Measurements from ENCODE around the gene REC114. TPM values are rescaled to one million over a fixed set of nuclear protein-coding genes. Genes with fewer than 3 reads are reported as not detected.
A peak's percentile ranks its signal among the peaks of the same experiment; 100 is the strongest.

The REC114 gene
- total and polyA plus RNA-seq, 9 of the 15 experiments (the other 6 are each of a cell fraction or from before 2014, with no cell fraction given), result 0.07 to 0.24 TPM; not detected in 7

- Histone ChIP-seq H3K79me2 (ENCODE audit: control insufficient read depth, insufficient read depth, low read length) (peaks cover 84% of the 10 kb centered on the region), H4K20me1 (replicated peaks; ENCODE audit: control insufficient read depth, insufficient read depth, low read length) (peaks cover 27% of the 10 kb centered on the region), H3K4me3 (no peak overlapping the region), H3K27ac (ENCODE audit: extremely low read depth, low read depth, low read length) (0 out of 3 replicates have a peak overlapping the region, but pooled peaks have one; percentile 10), H3K9ac (ENCODE audit: insufficient read depth in 1 of 2, low read depth in 2 of 2, low read length in 2 of 2) (no peak overlapping the region), H3K36me3 (ENCODE audit: control insufficient read depth, insufficient read depth, low read length) (no peaks in the 10 kb centered on the region), H3K4me2 (ENCODE audit: insufficient read depth, low read length) (peak overlapping the region; percentile 13; the same call in 1 of the 2 replicates), H3K9me1 (ENCODE audit: control insufficient read depth, insufficient read depth, low read length) (no peaks in the 10 kb centered on the region), H2AFZ (ENCODE audit: low read depth, low read length) (no peak overlapping the region), H3K27me3 (ENCODE audit: control insufficient read depth in 2 of 2, insufficient read depth in 2 of 2, low read length in 2 of 2) (no peaks in the 10 kb centered on the region), H3K9me3 (replicated peaks; ENCODE audit: control insufficient read depth, insufficient read depth, low read depth, low read length) (no peaks in the 10 kb centered on the region), H3K4me1 (replicated peaks in 1 of 2; ENCODE audit: control insufficient read depth in 2 of 2, insufficient read depth in 2 of 2, low read length in 2 of 2) (peaks cover 5 to 33% of the 10 kb centered on the region in 2 experiments; a peak in 4 of 5 replicates)
- WGBS (ENCODE audit: insufficient coverage, low coverage, missing lambda C conversion rate), result 0% methylated on average over 1 of the region's 1 CpG
- intact Hi-C loops (cut with micrococcal nuclease) (no loop called here), in situ Hi-C loops (cut with MboI) (no loop called here)
- DNase-seq (ENCODE audit: extremely low read depth in 1 of 4, low spot score in 3 of 4) (no peak), FAIRE-seq (peak; percentile 6), ATAC-seq (peak; percentile 54)
- ChIA-PET CTCF (ENCODE audit: low intra/inter-chr PET ratio) (no interaction called here), POLR2A (interaction anchor here (0.6 to 2.1 kb wide), 4 partner anchors 9 to 120 kb away, joined by 3 to 6 read pairs (median 4); no protein-coding TSS in a partner anchor)
- BruUV-seq (replicated peaks), result no TSS peak
- peak; percentile 59 for TF ChIP-seq MEIS2 (IDR thresholded peaks at IDR 0.05; ENCODE audit: partially characterized antibody)
- TF ChIP-seq ZBTB43 (CRISPR knock-in tag; IDR thresholded peaks at IDR 0.05), result no peak
Measured at GRCh38 chr15:73602446-73602843, 159.5 kb downstream of the REC114 start.

- BruUV-seq (replicated peaks), result no TSS peak
- WGBS (ENCODE audit: insufficient coverage, low coverage, missing lambda C conversion rate), result 60% methylated on average over 2 of the region's 2 CpGs
- FAIRE-seq (no peak), DNase-seq (ENCODE audit: extremely low read depth in 1 of 4, low spot score in 3 of 4) (no peak), ATAC-seq (no peak)
- in situ Hi-C loops (cut with MboI), result no loop called here
- Histone ChIP-seq H3K4me1 (replicated peaks in 1 of 2; ENCODE audit: control insufficient read depth in 2 of 2, insufficient read depth in 2 of 2, low read length in 2 of 2) (peaks cover 5 to 33% of the 10 kb centered on the region in 2 experiments; a peak in 4 of 5 replicates), H3K27ac (ENCODE audit: extremely low read depth, low read depth, low read length) (no peak overlapping the region), H3K9ac (ENCODE audit: insufficient read depth in 1 of 2, low read depth in 2 of 2, low read length in 2 of 2) (no peak overlapping the region), H3K4me2 (ENCODE audit: insufficient read depth, low read length) (no peak overlapping the region), H3K79me2 (ENCODE audit: control insufficient read depth, insufficient read depth, low read length) (peaks cover 84% of the 10 kb centered on the region), H2AFZ (ENCODE audit: low read depth, low read length) (no peak overlapping the region), H3K27me3 (ENCODE audit: control insufficient read depth in 2 of 2, insufficient read depth in 2 of 2, low read length in 2 of 2) (no peaks in the 10 kb centered on the region), H3K4me3 (no peak overlapping the region), H4K20me1 (replicated peaks; ENCODE audit: control insufficient read depth, insufficient read depth, low read length) (peaks cover 24% of the 10 kb centered on the region), H3K36me3 (ENCODE audit: control insufficient read depth, insufficient read depth, low read length) (peaks cover 1% of the 10 kb centered on the region; the same call in 1 of the 3 replicates), H3K9me1 (ENCODE audit: control insufficient read depth, insufficient read depth, low read length) (no peaks in the 10 kb centered on the region), H3K9me3 (replicated peaks; ENCODE audit: control insufficient read depth, insufficient read depth, low read depth, low read length) (no peaks in the 10 kb centered on the region)
- CTCF ChIA-PET (ENCODE audit: low intra/inter-chr PET ratio), result no interaction called here
- intact Hi-C loops (cut with micrococcal nuclease), result no loop called here
- POLR2A ChIA-PET, result interaction anchor here (0.6 to 2.1 kb wide), 4 partner anchors 10 to 119 kb away, joined by 3 to 5 read pairs (median 4); no protein-coding TSS in a partner anchor
- TF ChIP-seq COPS2 (conservative IDR thresholded peaks at IDR 0.05) (no peak), THAP12 (CRISPR knock-in tag; IDR thresholded peaks at IDR 0.05) (no peak), E4F1 (CRISPR knock-in tag; IDR thresholded peaks at IDR 0.05; ENCODE audit: borderline replicate concordance) (no peak), PHF20 (IDR thresholded peaks at IDR 0.05; ENCODE audit: partially characterized antibody) (no peak), FOXA1 (IDR thresholded peaks at IDR 0.05; ENCODE audit: borderline replicate concordance) (no peak), TFAP4 (CRISPR knock-in tag; IDR thresholded peaks at IDR 0.05; ENCODE audit: borderline replicate concordance) (no peak)
Measured at GRCh38 chr15:73602992-73603391, 160.0 kb downstream of the REC114 start.

Data from K562 (cell line).